CD4-positive, alpha-beta T cell treated with Interleukin-4 for 4 hours (primary cell): Measurements from ENCODE around the gene OPRL1.
A peak's percentile ranks its signal among the peaks of the same experiment; 100 is the strongest.
"Not testable (repeated sequence)": the region's sequence is repeated elsewhere in the genome, so short reads cannot be mapped to it uniquely, and the experiment has no call there.

Experiments used
- DNase-seq: peaks from one replicate; pipeline ENCODE4 v3.0.0-alpha.2; 2020

OPRL1 gene

GRCh38 chr20:64088586-64088985 is 8.7 kb downstream of the OPRL1 start:
- DNase-seq: not testable (repeated sequence)

DNA sequence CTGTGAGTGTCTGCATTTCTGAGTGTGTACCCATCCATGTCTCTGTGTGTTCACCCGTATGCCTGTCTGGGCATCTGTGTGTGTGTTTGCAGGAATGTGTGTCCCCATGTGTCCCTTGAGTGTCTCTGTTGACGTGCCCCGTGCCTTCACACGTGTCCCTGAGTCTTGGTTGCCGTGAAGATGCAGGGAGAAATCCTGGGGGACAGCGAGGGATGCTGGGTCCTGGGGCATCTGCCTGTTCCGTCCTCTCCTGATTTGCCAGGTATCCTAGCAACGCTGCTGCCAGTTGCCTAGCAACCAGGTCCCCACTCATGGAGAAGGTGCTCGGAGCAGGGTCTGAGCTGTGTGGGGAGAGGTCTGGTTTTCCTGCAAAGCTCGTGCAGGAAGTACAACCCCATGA is 10.3 kb downstream of the OPRL1 start:
- no peak for DNase-seq

DNA sequence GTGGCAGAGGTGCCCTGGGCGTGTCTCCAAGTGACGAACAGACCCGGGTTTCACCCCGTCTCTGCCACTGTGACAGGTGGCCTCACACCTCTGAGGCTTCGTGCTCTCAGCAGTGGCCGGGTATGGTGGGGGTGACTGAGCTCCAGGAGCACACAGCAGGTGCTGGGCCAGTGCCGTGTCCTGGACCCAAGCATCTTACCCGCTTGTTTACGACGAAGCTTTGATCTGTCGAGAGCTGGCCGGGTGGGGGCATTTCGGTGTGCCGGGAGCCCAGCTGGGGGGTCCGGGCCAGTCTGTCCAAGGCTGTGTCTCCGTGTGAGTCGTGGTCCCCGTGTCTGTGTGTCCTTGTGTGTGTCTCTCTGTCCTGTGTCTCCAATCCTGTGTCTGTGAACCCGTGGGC is 11.5 kb downstream of the OPRL1 start:
- DNase-seq: no peak

DNA sequence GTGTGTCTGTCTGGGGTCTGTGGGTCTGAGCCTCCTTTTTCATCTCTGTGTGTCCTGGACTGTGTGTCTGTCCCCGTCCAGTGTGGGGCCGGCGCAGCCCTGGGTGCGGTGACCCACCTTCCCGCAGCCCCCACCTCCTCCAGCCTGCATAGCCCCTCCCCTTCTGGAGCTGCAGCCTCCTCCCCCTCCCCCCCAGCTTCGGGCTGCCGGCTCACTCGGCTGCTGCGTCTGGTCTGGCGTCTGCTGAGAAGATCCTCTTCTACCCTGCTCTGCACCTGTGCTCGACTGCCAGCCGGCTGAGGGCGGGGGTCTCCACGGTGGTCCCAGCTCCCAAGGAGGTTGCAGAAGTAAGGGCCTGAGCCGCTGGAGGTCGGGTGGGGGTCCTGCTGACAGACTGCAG is 11.9 kb downstream of the OPRL1 start:
- DNase-seq: no peak

- no peak for DNase-seq
These were observed 12.6 kb downstream of the OPRL1 start for GRCh38 chr20:64092258-64093012.

DNA sequence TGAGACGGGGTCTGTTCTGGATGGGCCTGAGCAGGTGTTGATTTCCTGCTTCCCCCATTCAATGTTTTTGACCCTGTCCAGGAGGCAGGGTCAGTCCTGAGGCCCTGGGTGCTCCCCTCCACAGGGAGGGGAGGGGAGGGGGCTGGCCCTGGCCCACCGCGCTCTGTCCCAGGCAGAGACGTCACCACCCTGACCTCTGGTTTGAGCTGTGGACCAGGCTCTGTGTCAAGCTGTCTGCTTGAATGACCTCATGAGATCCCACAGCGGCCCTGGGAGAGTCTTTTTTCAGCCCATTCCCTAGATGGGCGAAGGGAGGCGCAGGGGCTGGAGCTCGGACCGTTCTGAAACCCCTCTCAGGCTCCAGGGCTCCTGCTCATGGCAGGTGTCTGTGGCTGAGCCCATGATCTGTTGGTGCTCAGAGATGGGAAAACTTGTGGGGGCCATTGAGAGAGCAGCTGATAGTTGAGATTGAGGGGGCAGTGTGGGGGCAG is 13.2 kb downstream of the OPRL1 start:
- DNase-seq: no peak

DNA sequence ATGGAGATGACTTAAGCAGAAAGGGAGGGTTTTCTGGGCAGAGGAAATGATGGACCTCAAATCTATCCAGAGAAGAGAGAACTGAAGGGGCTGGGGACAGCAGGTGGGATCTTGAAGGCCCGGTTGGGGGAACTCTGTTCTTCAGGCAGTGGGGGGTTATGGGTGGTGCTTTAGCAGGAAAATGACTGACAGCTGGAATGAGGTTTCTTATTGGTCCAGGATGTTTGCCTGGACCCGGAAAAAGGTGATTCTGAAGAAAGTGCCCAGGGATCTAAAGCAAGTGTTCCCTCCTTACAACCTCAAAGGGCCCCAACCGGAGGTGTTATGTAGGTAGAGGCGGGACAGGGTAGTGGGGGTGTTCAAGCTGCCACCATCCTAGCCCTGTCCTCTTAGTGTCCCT is 15.6 kb downstream of the OPRL1 start:
- no peak for DNase-seq

DNA sequence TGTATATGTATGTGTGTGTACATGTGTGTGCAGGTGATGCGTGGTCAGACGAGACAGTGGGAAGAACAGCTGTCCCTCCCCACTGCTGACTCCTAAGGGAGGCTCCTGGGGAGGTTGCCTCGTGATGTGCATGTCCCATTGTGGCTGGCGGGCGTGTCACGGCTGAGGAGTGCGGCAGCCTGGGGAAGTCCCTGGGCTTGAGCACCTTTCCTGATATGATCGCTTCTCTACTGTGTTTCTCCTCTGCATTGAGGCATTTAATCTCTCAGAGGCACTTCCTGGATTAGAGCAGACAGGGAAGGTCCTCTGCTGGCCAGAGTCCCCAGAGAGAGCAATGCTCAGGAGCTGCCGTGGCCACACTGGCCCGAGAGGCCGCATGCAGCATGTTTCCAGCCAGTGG is 16.0 kb downstream of the OPRL1 start:
- DNase-seq: no peak

DNA sequence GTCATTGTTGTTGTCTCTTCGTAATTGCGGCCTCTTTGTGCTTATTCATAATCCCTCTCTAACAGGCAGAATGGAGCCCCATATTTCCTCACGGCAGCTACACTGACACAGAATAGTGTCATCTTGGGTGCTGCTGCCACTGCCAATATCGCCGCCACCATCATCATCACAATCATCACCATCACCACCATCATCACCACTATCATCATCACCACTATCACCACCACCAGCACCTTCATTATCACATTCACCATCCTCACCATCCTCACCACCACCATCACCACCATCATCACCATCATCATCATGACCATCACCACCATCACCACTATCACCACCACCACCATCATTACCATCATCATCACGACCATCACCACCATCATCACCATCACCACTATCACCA is 16.7 kb downstream of the OPRL1 start:
- no peak for DNase-seq

GRCh38 chr20:64098471-64099013 is 18.7 kb downstream of the OPRL1 start:
- DNase-seq: no peak

GRCh38 chr20:64099086-64099786 is 19.4 kb downstream of the OPRL1 start:
- DNase-seq: no peak

DNA sequence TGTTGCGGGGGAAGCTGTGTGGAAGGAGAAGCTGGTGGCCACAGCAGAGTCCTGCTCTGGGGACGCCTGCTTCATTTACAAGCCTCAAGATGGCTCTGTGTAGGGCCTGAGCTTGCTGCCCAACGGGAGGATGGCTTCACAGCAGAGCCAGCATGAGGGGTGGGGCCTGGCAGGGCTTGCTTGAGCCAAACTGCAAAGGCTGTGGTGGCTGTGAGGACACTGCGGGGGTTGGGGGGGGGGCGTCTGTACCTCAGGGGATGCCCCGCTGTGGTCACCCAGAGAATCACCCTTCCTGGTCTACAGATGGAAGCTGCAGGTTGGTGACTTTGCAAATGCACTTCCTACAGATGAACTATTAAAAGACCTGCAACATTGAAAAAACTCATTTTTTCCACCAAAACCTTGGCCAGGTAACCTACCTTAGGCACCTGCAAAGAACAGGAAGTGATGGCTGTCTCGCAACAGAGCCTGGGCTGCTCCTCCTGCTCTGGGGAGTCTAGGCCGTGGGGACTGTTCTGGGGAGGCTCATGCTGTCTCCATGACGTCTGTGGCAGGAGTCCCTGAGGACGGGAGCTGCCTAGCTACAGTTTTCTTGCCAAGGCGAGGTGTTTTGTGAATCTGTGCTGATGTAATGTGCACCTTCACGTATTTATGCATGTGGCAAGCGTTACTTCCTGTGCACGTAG is 20.1 kb downstream of the OPRL1 start:
- DNase-seq: no peak

GRCh38 chr20:64100566-64100888 is 20.6 kb downstream of the OPRL1 start:
- no peak for DNase-seq

GRCh38 chr20:64100946-64101688 is 21.2 kb downstream of the OPRL1 start:
- DNase-seq: no peak

DNA sequence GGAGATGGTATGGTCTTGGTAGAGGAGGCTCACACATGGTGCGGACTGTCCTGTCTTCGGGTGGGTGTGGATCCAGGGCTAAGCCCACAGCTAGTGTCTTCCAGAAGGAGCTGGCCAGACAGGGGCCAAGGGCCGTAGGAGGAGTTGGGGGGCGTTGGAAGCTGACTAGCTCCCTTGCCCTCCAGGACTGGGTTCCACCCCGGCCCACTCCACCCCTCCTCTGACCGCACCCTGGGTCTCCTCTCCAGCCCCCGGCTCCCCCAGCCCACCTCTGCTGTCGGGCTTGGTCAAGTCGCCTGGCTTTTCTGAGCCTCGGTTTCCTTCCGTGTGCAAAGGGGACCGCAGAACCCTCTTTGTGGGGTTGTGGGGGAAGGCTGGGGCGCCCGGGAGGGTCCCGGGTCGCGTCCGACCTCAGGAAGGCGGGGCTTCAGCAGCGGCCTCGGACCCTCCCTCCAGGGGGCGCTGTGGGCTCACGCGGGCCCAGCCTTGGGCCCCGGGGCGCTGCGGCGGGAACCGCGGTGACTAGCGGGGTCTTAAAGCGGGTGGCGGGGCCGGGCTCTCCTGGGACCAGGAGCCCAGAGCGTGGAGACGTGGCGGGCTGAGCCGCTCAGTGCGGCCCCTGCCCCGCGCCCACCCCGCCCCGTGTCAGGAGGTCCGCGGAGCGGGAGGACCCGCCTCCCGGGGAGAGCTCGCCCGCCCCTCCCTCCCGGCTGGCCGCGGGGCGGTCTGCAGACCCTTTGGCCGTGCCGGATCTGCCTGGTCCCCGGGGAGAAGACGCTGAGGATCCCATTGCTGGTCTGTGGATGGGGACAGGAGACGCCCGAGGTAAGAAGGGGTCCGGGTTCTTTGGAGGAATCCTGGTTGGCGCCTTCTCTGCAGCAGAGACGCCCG is 22.1 kb downstream of the OPRL1 start:
- DNase-seq: peak; percentile 36

GRCh38 chr20:64102647-64103354 is 22.9 kb downstream of the OPRL1 start:
- no peak for DNase-seq

DNA sequence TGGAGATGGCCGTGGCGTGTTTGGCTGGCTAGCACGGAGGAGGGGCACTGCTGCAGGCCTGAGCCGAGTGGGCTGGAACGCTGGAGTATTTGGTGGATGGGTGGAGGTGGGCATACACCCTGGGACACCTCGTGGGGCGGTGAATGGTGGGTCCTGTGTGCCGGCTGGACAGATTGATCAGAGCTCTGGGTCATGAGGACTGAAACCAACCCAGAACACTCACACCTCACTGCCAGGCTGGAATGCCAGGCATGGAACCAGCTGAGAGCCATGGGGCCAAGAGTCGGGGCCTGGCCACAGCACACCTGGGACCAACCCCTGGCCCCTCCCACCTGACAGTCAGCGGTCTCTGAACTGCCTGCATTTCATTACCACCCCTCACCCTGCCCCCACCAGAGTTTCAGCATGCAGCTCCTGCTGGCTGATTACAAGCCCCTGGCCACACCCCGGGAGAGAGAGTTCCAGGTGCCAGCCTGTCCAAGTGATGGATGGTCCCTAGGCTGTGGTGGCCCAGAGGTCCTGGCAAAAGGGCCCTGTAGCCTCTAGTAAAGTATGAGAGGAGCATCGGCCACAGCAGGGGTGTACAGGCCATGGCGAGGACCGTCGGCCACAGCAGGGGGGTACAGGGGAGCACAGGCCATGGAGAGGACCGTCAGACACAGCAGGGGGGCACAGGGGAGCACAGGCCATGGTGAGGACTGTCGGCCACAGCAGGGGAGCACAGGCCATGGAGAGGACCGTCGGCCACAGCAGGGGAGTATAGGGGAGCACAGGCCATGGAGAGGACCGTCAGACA is 24.2 kb downstream of the OPRL1 start:
- DNase-seq: no peak

- no peak for DNase-seq
These were observed 25.0 kb downstream of the OPRL1 start for GRCh38 chr20:64104667-64105451.

- no peak for DNase-seq
These were observed 26.1 kb downstream of the OPRL1 start for GRCh38 chr20:64105846-64106434.
